ENCODE results near the gene RAB39B.
"Not testable (repeated sequence)": the region's sequence is repeated elsewhere in the genome, so short reads cannot be mapped to it uniquely, and the experiment has no call there.

Gene RAB39B

DNA sequence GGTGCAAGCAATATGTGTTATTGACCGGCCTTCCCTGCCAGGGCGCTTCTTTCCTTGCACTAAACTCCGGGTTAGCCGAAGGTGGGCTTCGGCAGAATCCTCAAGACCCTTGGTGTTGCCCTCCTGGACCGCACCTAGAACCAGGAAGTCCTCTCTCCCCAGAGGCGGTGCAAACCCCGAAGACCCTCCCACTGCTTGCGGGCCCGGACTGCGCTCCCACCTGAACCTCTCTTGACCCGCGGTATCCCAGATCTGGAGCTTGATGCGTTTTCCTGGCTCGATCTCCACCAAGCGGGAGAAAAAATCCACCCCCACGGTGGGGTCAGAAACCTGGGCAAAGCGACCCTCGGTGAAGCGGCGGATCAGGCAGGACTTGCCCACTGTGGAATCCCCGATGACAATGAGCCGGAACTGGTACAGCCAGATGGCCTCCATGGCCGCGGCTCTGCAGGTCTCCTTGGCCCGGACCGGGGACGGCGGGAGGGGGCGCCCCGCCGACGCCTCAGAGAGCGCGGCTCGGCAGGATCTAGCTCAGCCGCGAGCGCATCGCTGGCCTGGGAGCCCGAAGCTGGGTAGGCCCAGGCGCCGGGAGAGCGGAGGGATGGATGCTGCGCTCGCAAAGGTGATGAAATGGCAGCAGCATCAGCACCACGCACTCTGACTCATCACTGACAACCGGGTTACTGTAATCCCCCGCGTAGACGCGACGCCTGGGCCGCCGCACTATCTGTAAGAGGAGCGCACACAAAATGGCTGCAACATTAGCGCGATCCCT is at the start of gene RAB39B:
RAB39B (minus strand) TSS at position 638 of the 775 bp plus-strand sequence; CDS start at position 435, 203 bp downstream.
- peak; percentile 75 for DNase-seq (ENCODE audit: low spot score)

GRCh38 chrX:155313766-155314165 is 49.5 kb upstream of the RAB39B start:
- no peak for DNase-seq (ENCODE audit: low spot score)

GRCh38 chrX:155293771-155294170 is 29.5 kb upstream of the RAB39B start:
- DNase-seq (ENCODE audit: low spot score): no peak

- no peak for DNase-seq (ENCODE audit: low spot score)
These were observed 15.6 kb upstream of the RAB39B start for GRCh38 chrX:155279873-155280272.

- no peak for DNase-seq (ENCODE audit: low spot score)
These were observed 6.7 kb upstream of the RAB39B start for GRCh38 chrX:155270969-155271368.

DNA sequence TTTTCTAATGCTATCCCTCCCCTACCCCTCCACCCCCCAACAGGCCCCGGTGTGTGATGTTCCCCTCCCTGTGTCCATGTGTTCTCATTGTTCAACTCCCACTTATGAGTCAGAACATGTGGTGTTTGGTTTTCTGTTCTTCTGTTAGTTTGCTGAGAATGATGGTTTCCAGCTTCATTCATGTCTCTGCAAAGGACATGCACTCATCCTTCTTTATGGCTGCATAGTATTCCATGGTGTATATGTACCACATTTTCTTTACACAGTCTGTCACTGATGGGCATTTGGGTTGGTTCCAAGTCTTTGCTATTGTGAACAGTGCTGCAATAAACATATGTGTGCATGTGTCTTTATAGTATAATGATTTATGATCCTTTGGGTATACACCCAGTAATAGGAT is 3.7 kb upstream of the RAB39B start:
- not testable (repeated sequence) for DNase-seq (ENCODE audit: low spot score)

DNA sequence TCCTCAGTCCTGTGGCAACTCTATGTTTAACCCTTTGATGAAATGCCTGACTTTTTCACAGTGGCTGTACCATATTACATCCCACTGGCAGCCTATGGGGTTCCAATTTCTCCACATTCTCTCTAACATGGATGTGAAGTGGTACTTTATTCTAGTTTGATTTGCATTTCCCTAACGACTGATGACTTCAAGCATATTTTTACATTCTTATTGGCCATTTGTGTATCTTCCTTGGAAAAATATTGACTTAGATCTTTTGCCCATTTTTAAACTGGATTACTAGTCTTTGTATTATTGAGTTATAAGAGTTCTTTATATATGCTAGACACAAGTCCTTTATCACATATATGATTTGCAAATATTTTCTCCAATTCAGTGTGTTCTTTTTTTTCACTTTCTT is 2.1 kb upstream of the RAB39B start:
- no peak for DNase-seq (ENCODE audit: low spot score)

- peak; percentile 28 for DNase-seq (ENCODE audit: low spot score)
These were observed 1.1 kb downstream of the RAB39B start for GRCh38 chrX:155262970-155263754.

- DNase-seq (ENCODE audit: low spot score): no peak
These were observed 4.5 kb downstream of the RAB39B start for GRCh38 chrX:155259752-155260151.

GRCh38 chrX:155251391-155251790 is 12.9 kb downstream of the RAB39B start:
- no peak for DNase-seq (ENCODE audit: low spot score)

GRCh38 chrX:155247497-155247896 is 16.8 kb downstream of the RAB39B start:
- no peak for DNase-seq (ENCODE audit: low spot score)

DNA sequence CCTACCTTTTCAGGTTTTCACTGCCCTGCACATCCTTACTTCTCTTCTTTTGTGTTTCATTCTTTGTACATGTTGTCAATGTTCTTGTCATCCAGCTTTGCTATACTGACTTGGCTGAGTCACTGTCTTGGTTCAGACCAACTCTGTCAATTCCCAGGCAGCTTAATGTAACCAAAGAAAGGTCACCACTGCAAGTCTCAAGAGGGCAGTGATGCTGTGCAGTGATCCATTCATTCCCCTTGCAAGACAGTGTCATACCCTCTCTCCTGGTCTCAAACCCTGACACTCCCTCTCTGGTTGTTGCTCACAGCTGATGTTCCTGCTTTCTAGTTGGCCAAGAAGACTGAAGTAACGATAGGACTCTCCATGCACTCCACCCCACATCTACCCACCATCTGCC is 17.5 kb downstream of the RAB39B start:
- no peak for DNase-seq (ENCODE audit: low spot score)

DNA sequence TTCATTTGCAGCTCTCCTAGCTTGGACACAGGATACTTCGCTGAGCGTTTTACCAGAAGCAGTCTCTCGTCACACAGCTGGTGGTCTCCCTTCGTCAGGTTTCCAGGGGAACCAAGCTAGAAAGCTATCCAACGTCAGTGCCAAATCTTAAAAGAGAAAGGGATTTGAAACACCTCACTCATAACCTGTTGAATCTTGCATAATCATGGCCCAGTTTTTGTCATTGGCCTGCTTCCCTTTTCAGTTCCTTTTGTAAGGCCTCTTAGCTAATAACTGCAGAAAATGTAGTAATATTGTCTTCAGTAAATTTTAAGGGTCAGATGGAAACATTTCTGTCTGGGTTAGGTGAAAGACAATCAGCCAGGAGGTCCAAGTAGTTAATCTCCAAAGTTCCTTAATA is 22.0 kb downstream of the RAB39B start:
- DNase-seq (ENCODE audit: low spot score): no peak

DNA sequence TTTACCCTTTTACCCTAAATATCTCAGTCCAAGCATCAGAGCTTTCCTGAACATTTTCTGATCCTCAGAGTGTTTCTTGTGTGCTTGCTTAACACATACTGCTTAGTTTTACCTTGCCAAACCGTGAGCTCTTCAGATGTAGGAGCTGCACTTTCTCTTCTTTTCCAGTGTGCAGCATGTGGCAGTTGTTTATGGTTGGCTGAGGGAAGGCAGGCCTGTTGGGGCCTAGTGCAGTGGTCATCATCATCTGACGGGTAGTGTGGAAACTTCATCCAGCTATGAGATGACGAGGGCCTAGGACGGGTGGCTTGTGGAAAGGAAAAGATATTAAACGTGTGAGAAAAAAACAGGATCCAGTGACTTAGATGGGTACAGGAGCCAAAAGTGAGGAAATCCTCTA is 26.6 kb downstream of the RAB39B start:
- DNase-seq (ENCODE audit: low spot score): no peak

DNA sequence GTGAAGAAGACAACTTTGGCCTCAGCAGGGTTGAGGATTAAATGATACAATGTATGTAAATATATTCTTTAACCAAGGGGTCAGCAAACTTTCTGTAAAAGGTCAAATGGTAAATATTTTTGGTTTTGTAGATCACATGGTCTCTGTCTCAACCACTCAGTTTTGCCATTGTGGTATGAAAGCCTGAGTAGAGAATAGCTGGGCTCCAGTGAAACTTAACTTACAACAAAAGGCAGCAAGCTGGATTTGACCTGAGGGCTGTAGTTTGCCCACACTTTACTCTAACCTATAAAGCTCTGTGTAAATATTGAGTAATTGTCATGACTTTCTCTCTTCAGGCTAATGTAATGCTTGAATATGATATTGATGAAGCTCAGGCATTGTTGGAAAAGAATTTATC is 28.4 kb downstream of the RAB39B start:
- no peak for DNase-seq (ENCODE audit: low spot score)

GRCh38 chrX:155231163-155231562 is 33.1 kb downstream of the RAB39B start:
- DNase-seq (ENCODE audit: low spot score): no peak

GRCh38 chrX:155225774-155226173 is 38.5 kb downstream of the RAB39B start:
- no peak for DNase-seq (ENCODE audit: low spot score)

GRCh38 chrX:155223746-155224145 is 40.5 kb downstream of the RAB39B start:
- not testable (repeated sequence) for DNase-seq (ENCODE audit: low spot score)

- DNase-seq (ENCODE audit: low spot score): no peak
These were observed 42.9 kb downstream of the RAB39B start for GRCh38 chrX:155221351-155221750.

GRCh38 chrX:155218777-155219176 is 45.5 kb downstream of the RAB39B start:
- DNase-seq (ENCODE audit: low spot score): no peak

DNA sequence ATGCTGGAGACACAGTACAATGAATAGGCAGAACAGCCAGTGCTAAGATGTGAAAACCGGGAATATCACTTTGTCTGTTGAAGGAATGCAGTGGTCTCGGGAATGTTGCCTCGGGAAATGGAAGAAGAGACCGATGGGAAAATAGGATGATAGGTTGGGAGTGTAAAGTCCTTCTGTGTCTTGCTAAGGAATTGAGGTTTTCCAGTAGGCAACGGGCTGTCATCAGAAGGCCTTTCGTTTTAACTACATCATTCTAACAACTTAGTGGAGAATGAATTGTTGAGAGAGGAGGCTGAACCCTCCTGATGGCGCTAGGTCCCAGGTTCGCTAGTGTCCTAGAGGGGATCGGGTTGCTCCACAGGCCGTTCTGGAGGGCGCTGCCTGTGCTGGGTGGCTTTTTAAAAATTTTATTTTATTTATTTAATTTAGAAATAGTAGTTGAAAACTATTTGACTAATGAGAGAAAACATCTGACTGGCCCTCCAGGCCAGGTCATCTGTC is 47.3 kb downstream of the RAB39B start:
- DNase-seq (ENCODE audit: low spot score): no peak

- peak; percentile 90 for DNase-seq (ENCODE audit: low spot score)
These were observed 47.9 kb downstream of the RAB39B start, which contains the start of gene VBP1 for GRCh38 chrX:155216179-155216939. Gene VBP1 (plus strand): TSS chrX:155216460. CDS start chrX:155216483, 23 bp downstream.
